Measurements from ENCODE around the gene RASA3. TPM values are rescaled to one million over a fixed set of nuclear protein-coding genes. Genes with fewer than 3 reads are reported as not detected.

RASA3 gene
- total and polyA plus RNA-seq, 2 donors (not counting 3 experiments of a cell fraction or from before 2014, with no cell fraction given): 26.5 to 53.8 TPM

- Histone ChIP-seq H3K79me2 (ENCODE audit: control insufficient read depth, insufficient read depth, low read length) (no peaks in the 10 kb centered on the region), H4K20me1 (replicated peaks; ENCODE audit: control insufficient read depth, extremely low read depth, insufficient read depth, low read length) (no peaks in the 10 kb centered on the region), H3K9me1 (replicated peaks; ENCODE audit: control insufficient read depth, extremely low read depth, insufficient read depth, low read length) (no peaks in the 10 kb centered on the region), H3K4me2 (ENCODE audit: insufficient read depth, low read length) (no peak overlapping the region), H3K9ac (replicated peaks; ENCODE audit: extremely low read depth, insufficient read depth, low read length) (no peak overlapping the region), H2AFZ (ENCODE audit: low read depth, low read length) (no peak overlapping the region), H3K9me3 (replicated peaks; ENCODE audit: control insufficient read depth, insufficient read depth, low read length) (no peaks in the 10 kb centered on the region), H3K36me3 (ENCODE audit: control insufficient read depth in 2 of 2, extremely low read depth in 1 of 2, insufficient read depth in 2 of 2, low read length in 2 of 2) (no peaks in the 10 kb centered on the region), H3K4me1 (ENCODE audit: control insufficient read depth, extremely low read depth, insufficient read depth, low read length) (no peaks in the 10 kb centered on the region), H3K27me3 (ENCODE audit: control insufficient read depth in 2 of 2, insufficient read depth in 2 of 2, low read length in 2 of 2) (peaks cover 3% of the 10 kb centered on the region in 2 experiments), H3K4me3 (replicated peaks in 1 of 3; ENCODE audit: insufficient read depth in 1 of 3, low read depth in 1 of 3, low read length in 3 of 3) (no peak overlapping the region), H3K27ac (ENCODE audit: insufficient read depth, low read depth, low read length) (no peak overlapping the region)
- no TSS peak for BruUV-seq (replicated peaks)
- POLR2A ChIA-PET: no interaction called here
- CTCF ChIA-PET: interaction anchor here (1.9 kb wide), 1 partner anchor 10 kb away, joined by 6 read pairs; no protein-coding TSS in a partner anchor
- dilution Hi-C loops (cut with MboI; ENCODE audit: extremely low pct_ligation_motif_present, low sequenced_read_pairs): no loop called here
- TF ChIP-seq EZH2 (IDR thresholded peaks at IDR 0.05; ENCODE audit: borderline replicate concordance, low read depth, low read length, severe bottlenecking) (no peak), CTCF (IDR thresholded peaks at IDR 0.05; ENCODE audit: extremely low read depth in 1 of 2, insufficient read depth in 1 of 2, low read depth in 1 of 2, low read length in 2 of 2) (no peak), MAX (IDR thresholded peaks at IDR 0.05; ENCODE audit: insufficient read depth, insufficient read length) (no peak), FOS (IDR thresholded peaks at IDR 0.05; ENCODE audit: borderline replicate concordance, insufficient read depth, low read length) (no peak), MYC (IDR thresholded peaks at IDR 0.05; ENCODE audit: low read depth, low read length) (no peak), POLR2AphosphoS5 (IDR thresholded peaks at IDR 0.05; ENCODE audit: insufficient read depth, low read depth, low read length) (no peak), JUN (IDR thresholded peaks at IDR 0.05; ENCODE audit: borderline replicate concordance, insufficient read depth, insufficient read length, low read depth) (no peak)
- FAIRE-seq (no peak), DNase-seq (ENCODE audit: low read depth, low spot score) (no peak)
- intact Hi-C loops (cut with micrococcal nuclease): loop anchor here (5.0 kb wide), 1 partner anchor 75 kb away; the partner anchor contains the start of gene GAS6
Measured at GRCh38 chr13:113937527-113938180, 194.8 kb downstream of the RASA3 start.

Measured in endothelial cell of umbilical vein (primary cell).